ENCODE data around the gene KLHL8.
"Not testable (repeated sequence)": the region's sequence is repeated elsewhere in the genome, so short reads cannot be mapped to it uniquely, and the experiment has no call there.

Gene KLHL8

DNA sequence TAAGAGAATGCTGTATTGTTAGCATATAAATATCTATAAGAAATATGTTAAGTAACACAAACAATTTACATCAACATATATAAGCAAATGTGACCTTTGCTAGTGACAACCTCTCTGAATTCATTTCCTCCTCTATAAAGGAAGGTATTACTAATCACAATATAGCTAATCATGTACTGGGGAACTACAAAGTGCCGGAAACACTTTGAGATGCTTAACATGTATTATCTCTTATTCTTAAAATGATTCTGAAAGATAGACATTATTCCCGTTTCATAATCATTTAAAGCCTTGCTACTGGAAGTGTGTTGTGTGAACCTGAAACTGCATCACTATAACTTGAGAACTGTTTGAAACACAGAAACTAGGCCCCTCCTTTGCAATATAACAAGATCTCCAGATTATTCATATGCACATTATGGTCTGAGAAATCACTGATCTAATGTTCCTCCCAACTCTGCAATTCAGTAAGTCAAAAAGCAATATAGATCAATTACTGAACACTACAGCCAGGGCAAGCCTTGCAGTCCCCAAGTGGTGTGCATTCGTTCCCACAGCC, 54.0 kb downstream of the KLHL8 start:
- DNase-seq: no peak

DNA sequence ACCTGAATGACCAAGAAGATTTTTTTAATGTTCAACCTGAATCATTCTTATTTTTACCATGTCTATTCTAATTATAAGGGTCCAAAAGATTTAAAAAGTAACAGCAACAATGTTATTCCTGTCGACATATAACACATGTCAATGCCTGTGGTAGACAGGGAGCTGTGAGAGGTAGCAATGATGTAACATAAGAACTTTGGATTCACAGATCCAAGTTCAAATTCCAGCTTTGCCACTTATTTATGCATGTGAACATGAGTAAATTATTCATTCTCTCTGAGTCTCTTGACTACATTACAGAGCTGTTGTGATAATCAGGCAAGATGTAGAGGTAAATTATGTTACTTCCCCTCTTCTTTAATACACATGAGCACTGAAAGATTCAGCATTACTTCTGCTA, 54.5 kb downstream of the KLHL8 start:
- no peak for DNase-seq

DNA sequence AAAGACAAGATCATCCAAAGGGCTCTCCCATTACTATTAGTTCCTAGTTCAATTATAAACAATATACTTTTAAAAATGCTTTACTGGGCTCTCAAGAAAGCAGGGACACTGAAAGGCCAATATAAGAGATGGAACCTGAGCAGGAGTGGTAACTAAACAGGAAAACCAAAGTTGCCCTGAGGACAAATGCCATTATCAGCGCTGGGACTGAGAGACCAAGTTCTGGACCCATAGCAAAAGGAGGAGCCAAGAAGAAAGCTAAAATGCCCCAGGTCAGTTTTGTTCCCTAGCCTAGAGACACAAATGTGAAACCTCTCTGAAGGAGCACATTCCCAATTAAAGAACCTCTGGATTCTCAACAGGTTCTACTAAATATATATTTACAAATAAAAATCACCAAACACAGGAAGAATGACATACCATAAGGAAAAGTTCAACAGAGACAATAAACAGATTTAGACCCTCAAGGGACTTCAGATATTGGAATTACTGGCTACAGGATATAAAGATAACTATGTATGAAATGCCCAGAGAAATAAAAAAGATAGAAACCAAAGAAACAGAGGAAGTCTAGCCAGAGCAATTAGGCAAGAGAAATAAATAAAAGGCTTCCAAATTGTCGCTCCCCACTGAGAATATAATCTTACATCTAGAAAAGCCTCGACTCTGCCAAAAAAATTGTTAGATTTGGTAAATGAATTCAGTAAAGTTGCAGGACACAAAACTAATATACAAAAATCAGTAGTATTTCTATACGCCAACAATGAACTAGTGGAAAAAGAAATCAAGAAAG, 67.1 kb downstream of the KLHL8 start:
- DNase-seq: no peak

DNA sequence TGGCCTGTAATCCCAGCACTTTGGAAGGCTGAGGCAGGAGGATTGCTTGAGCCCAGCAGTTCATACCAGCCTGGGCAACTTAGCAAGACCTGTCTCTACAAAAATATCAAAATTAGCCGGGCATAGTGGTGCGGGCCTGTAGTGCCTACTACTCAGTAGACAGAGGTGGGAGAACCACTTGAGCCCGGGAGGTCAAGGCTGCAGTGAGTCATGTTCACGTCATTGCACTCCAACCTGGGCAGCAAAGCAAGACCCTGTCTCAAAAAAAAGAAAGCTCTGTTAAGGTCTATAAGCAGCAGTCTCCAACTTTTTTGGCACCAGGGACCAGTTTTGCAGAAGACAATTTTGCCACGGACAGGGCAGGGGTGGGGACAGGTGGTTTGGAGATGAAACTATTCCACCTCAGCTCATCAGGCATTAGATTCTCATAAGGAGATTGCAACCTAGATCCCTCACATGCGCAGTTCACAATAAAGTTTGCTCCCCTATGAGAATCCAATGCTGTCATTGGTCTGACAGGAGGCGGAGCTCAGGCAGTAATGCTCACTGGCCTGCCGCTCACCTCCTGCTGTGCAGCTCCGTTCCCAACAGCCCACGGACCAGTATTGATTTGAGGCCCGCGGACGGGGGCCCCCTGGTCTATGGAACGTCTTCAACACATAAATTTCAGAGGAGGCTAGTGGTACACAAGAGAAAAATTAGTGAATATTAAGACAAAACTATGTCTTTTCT, 67.9 kb downstream of the KLHL8 start:
- DNase-seq: peak; percentile 6

DNA sequence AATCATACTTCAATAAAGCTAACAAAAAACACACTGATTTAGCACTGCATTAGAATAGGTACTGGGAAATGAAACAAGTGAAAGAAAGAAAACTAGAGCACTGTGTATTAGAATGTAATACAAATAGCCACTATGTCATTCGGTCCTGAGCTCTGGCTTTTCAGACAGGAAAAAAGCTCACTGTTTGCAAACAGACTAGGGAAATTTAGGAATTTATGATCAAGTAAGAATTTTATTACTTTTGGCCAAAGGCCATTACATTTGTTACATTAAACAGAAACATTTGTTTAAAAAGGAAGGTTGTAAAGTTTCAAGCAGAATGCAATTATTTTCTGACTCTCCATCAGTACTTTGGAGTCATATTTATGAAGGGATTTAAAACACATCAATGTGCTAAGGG, 68.7 kb downstream of the KLHL8 start:
- no peak for DNase-seq

DNA sequence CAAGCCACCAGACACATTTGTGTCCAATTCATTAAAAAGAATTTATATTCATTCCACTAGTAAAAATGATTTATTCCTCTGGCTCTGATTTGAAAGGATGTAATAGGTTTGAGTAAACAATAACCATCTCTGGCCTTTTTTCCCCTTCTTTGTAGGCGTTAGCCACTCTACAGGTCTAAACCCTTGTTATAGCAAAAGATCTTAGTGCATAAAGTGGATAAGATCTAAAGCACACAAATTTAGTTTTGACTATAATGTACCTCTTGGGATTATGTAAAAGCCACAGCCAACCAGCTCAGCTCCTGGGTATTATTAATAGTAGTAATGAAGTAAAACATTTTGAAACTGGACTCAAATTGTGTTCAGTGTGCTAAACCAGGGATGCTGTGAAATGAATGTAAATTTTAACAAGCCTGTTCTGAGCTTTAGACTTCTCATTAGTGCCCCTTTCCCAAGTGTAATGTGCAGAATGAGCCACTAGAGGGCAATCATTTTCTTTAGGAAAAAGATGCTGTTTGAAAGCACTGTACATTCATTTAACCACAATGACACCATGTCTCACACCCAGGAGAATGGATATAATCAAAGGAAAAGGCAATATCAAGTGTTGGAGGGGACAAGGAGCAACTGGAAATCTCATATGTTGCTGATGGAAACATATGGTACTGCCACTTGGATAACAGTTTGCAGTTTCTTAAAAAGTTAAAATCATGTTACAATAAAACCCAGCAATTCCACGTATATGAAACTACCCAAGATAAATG, 69.7 kb downstream of the KLHL8 start:
- peak; percentile 48 for DNase-seq

DNA sequence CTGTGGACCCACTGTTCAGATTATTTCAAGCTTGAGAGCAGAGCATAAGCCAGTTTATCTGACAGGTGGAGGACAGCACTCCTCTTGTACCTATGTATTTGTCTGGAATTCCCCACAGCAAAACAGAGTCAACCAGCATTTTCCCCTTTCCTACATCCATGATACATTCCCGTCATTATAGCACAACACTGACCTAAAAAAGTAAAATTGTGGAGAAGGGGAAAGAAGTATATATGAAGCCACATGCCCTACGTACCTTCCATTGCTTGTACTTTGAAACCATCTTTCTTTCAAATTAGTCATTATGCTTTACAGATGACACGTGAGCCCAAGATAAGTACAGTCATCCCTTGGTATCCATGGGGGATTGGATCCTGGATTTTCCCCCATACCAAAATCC, 73.3 kb downstream of the KLHL8 start:
- no peak for DNase-seq

DNA sequence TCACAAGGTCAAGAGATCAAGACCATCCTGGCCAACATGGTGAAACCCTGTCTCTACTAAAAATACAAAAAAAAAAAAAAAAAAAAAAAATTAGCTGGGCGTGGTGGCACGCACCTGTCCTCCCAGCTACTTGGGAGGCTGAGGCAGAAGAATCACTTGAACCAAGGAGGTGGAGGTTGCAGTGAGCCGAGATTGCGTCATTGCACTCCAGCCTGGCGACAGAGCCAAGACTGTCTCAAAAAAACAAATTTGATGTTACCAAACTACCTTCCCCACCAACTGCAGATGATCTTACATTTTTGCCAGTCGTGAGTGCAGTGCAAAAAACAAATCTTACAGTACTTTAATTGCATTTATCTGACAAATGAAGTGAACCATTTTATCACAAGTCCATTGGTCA, 74.5 kb downstream of the KLHL8 start:
- not testable (repeated sequence) for DNase-seq

DNA sequence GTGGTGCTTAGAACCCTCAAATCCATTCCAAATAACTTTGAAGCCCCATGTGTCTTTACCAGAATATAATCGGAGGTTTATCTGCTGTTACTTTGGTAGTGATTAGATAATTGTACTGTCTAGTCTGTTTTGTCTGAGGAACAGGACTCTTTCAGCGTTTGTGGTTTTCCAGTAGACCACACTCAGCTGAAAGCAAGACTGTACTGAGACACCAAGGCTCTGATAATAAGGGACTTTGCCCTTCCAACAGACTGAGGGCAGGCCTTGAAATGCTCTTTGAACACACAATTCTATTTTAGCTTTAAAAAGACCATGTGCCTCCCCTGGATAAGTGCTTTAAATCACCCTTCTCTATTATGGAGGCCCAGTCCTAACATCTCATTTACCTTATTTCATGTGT, 76.1 kb downstream of the KLHL8 start:
- no peak for DNase-seq

DNA sequence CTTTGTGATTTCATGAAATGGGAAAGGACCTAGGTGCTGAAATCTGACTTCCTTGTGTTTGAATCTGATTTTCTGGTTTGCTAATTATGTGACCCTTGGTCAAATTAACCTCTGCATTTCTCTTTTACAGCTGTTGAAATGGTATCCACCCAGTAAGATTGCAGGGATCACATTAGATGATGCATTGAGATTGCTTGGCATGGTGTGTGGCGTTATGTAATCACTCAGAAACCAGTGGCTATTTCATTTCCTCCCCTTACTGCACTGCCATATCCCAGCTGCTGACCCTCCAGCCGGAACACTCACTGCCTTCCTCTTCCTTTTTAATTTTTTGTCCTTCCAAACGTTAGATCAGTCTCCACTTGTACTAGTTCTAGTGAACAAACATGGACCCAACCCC, 79.0 kb downstream of the KLHL8 start:
- no peak for DNase-seq

DNA sequence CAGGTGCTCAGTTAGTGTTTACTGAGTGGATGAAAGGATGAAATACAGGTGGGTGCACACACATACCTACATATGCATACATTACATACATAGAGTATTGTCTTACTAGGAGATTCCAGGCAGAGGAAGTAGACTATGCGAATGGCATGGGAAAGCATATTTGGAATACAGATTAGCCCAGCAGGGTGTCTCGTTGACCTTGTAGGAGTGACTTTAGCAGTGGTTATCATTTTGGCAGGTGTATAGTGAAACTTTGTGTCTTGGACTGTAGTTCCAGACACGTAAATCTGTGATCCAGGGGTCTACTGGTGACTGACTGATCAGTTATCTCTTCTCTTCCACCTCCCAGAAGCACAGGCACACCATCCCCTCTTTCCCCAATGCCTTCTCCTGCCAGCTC, 86.3 kb downstream of the KLHL8 start:
- DNase-seq: no peak

DNA sequence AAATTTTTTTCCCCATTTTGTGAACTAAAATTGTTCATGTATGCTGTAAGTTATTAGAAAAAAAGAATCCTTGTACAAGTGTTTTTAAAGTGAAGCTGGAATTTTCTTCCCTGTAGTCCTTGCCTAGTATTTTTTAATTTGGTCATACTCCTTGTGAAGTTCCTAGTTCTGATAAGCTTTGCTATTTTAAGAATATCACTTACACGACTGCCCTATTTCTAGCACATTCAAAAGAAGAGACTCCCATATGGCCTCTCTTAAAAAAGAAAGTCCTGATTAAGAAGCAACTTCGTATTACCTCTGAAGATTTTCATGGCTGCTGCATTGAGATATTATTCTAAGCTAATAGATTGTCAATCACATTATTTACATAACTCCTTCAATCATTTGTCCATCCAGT, 87.2 kb downstream of the KLHL8 start:
- no peak for DNase-seq

DNA sequence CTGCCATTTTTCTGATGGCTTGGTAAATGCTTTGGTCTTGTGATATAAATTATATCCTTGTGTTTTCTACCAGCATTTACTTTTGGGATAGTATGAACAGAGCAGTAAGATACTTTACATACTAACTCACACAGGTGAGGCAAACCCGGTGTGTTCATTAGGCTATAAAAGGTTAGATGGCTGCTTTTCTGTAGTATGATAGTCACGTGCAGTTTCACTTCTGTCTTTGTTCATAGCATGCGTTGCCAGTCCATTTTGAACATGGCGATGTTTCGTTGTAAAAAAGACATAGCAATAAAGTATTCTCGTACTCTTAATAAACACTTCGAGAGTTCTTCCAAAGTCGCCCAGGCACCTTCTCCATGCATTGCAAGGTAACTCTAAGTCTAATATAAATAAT, 88.4 kb downstream of the KLHL8 start:
- no peak for DNase-seq

DNA sequence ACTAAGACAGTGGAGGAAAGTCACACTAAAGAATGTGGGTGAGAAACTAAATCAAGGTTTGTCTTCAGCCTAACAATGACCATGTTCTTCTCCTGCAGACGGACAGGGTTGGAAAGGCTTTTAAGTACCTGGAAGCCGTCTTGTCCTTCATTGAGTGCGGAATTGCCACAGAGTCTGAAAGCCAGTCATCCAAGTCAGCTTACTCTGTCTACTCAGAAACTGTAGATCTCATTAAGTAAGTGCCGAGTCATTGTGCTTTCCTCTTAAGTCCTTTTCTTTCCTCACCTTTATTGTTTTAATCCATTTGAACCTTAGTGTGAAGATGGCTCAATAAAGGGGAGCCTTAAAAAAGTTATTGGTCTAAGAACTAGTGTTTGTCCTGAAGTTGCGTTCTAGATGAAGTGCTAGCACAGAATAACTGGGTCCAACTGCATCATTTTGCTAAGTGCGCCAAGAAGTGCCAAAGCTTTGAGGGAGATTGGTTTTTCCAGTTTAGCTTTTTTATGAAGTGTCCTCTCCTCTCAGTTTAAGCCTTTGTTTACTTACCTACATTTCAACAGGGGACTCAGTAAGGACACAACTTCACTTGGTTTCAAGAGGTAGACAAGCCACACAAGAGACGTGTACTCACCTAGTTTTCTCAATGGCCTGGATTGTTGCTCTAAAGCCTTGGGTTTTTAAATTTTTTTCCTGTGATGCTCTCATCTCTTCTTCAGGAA, 89.3 kb downstream of the KLHL8 start:
- no peak for DNase-seq

DNA sequence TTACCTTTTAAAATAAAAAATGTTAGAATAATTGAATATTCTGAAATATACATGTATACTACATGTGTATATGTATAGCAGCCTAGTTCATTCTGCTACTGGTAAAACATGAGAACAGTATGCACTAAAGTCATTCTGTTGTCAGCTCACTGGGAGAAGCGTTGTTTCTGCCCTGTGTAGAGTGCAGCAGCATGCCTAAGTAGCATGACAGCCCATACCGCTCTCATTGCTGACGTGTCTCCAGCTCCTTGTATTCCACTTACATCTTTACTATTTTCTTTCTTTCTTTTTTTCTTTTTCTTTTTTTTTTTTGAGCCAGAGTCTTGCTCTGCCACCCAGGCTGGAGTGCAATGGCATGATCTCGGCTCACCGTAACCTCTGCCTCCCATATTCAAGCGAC, 90.7 kb downstream of the KLHL8 start:
- DNase-seq: no peak

DNA sequence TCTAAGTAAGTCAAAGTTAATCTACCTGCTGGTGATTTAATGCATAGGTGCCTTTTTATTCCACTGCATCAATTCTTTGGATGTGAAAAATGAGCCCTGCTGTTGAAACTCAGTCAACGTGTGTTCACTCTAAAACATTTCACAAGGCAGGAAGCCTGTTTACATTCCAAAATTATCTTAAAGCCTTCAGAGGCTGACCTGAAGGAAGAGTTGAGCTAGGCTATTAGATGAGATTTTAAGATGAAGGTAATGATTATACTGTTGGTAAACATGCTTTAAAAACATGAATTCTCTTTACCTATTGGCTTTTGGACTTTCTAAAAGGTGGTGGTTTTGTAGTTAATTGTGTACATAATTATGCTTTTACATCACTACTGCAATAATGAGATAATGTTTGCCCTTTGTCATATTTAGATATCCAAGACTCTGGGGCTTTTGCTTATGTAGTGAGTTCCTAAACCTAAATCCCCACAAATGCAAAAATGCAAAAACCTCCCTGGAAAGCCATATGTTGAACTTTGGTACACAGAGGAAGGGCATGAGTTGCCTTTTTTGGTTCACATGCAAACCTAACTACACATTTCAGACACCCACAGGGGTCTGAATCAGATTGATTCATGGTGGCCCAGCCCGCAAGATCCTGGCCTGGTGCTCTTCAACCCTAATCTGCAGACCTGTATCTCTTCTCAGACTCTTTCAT, 92.3 kb downstream of the KLHL8 start:
- no peak for DNase-seq

DNA sequence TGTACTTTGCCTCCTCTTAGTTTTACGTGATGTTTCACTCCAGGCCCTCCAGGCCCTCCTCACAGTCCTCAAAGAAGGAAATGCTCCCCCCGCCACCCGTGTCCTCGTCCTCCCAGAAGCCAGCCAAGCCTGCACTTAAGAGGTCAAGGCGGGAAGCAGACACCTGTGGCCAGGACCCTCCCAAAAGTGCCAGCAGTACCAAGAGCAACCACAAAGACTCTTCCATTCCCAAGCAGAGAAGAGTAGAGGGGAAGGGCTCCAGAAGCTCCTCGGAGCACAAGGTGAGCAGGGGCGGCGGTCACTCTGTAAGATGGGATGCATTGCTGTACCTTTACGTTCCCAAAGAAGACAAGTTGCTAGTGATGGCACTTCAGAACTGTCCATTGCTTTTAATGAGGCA, 94.4 kb downstream of the KLHL8 start:
- DNase-seq: no peak

DNA sequence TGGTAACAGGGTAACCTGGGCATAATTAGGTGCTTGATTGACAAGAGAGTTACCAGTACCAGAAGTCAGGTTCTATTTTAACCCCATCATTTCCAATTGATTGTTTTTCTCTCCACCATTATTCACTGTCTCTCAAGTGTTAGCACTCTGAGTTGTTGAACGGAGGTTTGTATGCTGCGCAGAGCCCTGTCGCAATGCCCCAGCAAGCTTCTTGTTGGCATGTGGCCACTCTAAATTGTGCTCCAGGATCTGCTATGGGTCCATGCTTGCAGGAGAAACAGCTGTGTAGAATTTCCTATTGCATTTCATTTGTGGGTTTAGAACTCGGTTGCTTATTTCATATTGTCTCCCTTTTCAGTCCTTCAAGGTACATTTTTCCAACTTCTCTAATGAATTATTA, 98.2 kb downstream of the KLHL8 start:
- DNase-seq: no peak

DNA sequence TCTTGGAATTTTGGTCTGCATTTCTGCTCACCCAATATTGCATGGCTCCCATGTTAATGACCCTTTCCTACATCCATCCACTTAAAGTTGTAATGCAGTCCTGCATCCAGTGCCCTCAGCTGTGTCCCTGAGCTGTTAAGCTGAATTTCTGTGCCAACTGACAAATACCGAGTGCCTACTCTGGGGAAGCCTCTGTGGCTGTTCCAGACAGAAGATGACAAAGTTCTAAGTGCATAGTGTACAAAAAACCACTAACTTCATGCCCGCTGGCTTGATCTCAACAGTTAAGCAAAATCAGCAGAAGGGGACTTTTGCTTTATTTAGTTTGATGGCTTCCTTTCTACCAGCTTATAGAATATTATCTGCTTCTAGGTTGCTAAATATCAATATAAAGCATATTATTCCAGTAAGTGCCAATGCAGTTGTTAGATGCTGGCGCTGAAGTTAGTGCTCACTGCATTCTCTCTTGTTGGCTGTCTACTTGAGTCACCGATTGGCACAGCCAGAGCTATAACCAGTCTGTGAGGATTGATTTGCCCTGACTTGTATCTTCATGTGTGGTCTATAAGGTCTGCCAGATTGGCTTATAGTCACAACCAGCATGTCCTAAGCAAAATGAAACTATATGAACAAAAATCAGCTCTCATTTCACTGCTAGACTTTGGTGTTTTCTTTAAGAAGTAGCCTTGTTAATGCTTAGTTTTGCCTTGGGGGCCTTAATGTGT, 98.9 kb downstream of the KLHL8 start:
- no peak for DNase-seq

DNA sequence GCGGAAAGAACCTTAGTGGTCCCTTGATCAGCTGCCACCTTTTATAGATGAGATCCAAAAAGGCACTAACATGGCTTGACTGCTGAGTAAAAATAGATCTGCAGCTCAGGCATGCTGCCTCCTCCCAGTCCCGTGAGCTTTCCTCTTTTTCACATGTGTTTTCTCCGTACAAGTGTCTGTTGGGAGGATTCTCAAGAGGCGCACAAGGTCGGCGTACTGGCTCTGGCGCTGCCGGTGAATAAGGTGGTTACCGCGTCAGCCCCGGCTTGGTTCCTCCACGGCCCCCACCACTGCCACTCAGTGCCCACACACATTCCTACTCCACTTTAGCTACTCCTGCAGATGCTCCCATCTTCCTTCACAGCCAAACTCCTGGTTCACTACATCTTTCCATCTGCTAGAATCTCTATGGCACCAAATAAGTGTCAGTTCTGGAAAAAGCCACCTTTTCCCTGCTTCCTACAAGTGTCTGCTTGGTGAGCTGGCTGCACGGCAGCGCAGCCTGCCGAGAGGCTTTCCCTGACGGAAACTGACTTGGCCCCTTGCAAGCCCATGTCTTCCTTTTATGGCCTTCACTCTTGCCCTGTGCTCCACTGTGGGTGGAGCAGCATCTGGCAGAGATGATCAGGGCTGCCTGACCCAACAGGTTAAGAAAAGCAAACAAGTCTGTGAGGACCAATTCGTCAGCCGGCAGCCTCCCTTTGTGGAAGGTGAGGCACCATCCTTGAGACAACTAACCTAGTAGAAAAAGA, 99.8 kb downstream of the KLHL8 start:
- DNase-seq: no peak

DNA sequence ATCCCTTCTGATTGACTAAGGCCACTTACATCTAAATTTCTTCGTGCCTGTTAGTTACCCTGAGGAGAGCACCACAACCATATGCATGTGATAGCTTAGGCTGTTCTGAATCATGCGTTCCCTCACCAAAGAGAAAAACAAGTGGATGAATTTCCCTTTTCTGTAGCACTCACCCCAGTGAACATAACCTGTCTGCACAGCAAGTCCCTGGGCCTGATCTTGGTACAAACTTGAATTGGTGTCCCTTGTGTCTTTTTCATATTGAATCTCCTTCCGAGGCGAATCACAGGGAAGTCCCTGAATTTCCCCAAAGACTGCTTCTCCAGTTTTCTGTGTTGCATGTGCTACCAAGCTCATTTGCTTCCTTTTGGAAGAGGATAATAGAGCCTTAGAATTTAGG, 100.4 kb downstream of the KLHL8 start:
- DNase-seq: no peak
